Measurements from ENCODE around the gene ACRBP. TPM values are rescaled to one million over a fixed set of nuclear protein-coding genes. Genes with fewer than 3 reads are reported as not detected.

The ACRBP gene
- total and polyA plus RNA-seq, 7 donors, result 0.29 to 0.99 (median 0.82) TPM; not detected in 1

DNA sequence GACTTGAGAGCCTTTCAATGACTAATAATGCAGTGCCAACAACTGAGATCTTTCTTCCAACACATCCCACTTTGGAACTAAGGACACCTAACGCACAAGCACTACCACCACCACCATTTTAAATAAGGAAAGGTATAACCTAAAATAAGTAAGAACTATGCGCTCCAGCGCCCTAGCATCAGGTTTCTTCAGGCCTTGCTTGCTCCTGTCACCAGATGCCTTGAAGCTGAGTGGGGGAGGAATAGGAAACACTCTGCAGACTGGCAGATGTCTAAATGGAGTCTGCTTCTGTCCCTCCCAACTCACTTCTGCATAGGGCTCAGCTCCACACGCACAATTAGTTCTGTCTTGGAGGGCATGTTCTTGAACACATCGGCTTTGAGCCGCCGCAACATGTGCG, 55.1 kb downstream of the ACRBP start:
- Histone ChIP-seq H3K4me1 (no peaks in the 10 kb centered on the region), H3K36me3 (ENCODE audit: insufficient read depth in 1 of 2, low read depth in 1 of 2) (peaks cover 39 to 100% of the 10 kb centered on the region in 2 donors), H3K27me3 (ENCODE audit: insufficient read depth in 3 of 3, low read length in 2 of 3) (no peaks in the 10 kb centered on the region), H3K9me3 (no peaks in the 10 kb centered on the region), H3K4me3 (no peak overlapping the region), H3K27ac (no peak overlapping the region)
- 86 to 95% (median 91%) methylated on average over 8 of the region's 8 CpGs for WGBS, 3 donors
- DNase-seq (no peak), ATAC-seq (no peak)
- intact Hi-C loops (cut with DNase I), result no loop called here
- TF ChIP-seq CTCF (IDR thresholded peaks at IDR 0.05), result no peak

Other genes with a start within 250 kb of the ACRBP start
- under 1 TPM in 2 of 4 donors, not detected in 2; 0.28 to 0.29 TPM for gene CD27, start 202.5 kb downstream of the ACRBP start, total RNA-seq
- under 1 TPM in 1 of 3 donors, not detected in 2; 0.10 TPM for gene CD27, start 202.5 kb downstream of the ACRBP start, polyA plus RNA-seq
- gene TAPBPL, start 195.4 kb downstream of the ACRBP start, total RNA-seq, result 10 to 100 TPM in 1 of 4 donors, 1 to 10 TPM in 3; 6.4 to 11.3 (median 8.4) TPM
- 1 to 10 TPM; 4.6 to 8.4 (median 4.9) TPM for gene TAPBPL, start 195.4 kb downstream of the ACRBP start, polyA plus RNA-seq
- 1 to 10 TPM; 1.5 to 6.2 (median 3.2) TPM for gene VAMP1, start 176.8 kb downstream of the ACRBP start, total RNA-seq
- 10 to 100 TPM in 1 of 3 donors, 1 to 10 TPM in 2; 1.9 to 16.9 (median 2.1) TPM for gene VAMP1, start 176.8 kb downstream of the ACRBP start, polyA plus RNA-seq
- 100 to 1,000 TPM; 202 to 250 (median 227) TPM for gene MRPL51, start 154.2 kb downstream of the ACRBP start, total RNA-seq
- gene MRPL51, start 154.2 kb downstream of the ACRBP start, polyA plus RNA-seq, result 100 to 1,000 TPM; 153 to 217 (median 180) TPM
- gene NCAPD2, start 153.3 kb downstream of the ACRBP start, total RNA-seq, result 10 to 100 TPM; 10.1 to 13.4 (median 11.2) TPM
- 1 to 10 TPM; 3.9 to 9.5 (median 5.9) TPM for gene NCAPD2, start 153.3 kb downstream of the ACRBP start, polyA plus RNA-seq
- over 10,000 TPM in 2 of 4 donors, 1,000 to 10,000 TPM in 2; 7,136 to 10,782 (median 8,991) TPM for gene GAPDH, start 112.9 kb downstream of the ACRBP start, total RNA-seq
- over 10,000 TPM in 2 of 3 donors, 1,000 to 10,000 TPM in 1; 9,788 to 18,891 (median 16,487) TPM for gene GAPDH, start 112.9 kb downstream of the ACRBP start, polyA plus RNA-seq
- gene IFFO1, start 91.4 kb downstream of the ACRBP start, total RNA-seq, result 10 to 100 TPM; 12.6 to 26.3 (median 18.0) TPM
- gene IFFO1, start 91.4 kb downstream of the ACRBP start, polyA plus RNA-seq, result 1 to 10 TPM; 6.7 to 8.9 (median 8.3) TPM
- gene NOP2, start 79.1 kb downstream of the ACRBP start, total RNA-seq, result 10 to 100 TPM; 29.8 to 62.2 (median 52.9) TPM
- gene NOP2, start 79.1 kb downstream of the ACRBP start, polyA plus RNA-seq, result 10 to 100 TPM; 44.1 to 67.0 (median 66.4) TPM
- gene CHD4, start 40.1 kb downstream of the ACRBP start, total RNA-seq, result 100 to 1,000 TPM in 2 of 4 donors, 10 to 100 TPM in 2; 94.5 to 152 (median 112) TPM
- gene CHD4, start 40.1 kb downstream of the ACRBP start, polyA plus RNA-seq, result 10 to 100 TPM; 62.5 to 90.0 (median 78.5) TPM
- under 1 TPM; 0.30 to 0.60 (median 0.39) TPM for gene LPAR5, start 11.5 kb downstream of the ACRBP start, total RNA-seq
- under 1 TPM; 0.04 to 0.20 (median 0.05) TPM for gene LPAR5, start 11.5 kb downstream of the ACRBP start, polyA plus RNA-seq
- gene ING4, start 15.7 kb upstream of the ACRBP start, total RNA-seq, result 10 to 100 TPM; 12.7 to 29.6 (median 16.9) TPM
- gene ING4, start 15.7 kb upstream of the ACRBP start, polyA plus RNA-seq, result 10 to 100 TPM; 20.7 to 35.6 (median 25.7) TPM
- gene ZNF384, start 41.9 kb upstream of the ACRBP start, total RNA-seq, result 10 to 100 TPM; 25.4 to 37.9 (median 27.9) TPM
- gene ZNF384, start 41.9 kb upstream of the ACRBP start, polyA plus RNA-seq, result 10 to 100 TPM; 22.0 to 44.9 (median 23.8) TPM
- under 1 TPM in 3 of 4 donors, not detected in 1; 0.10 to 0.17 (median 0.15) TPM for gene PIANP, start 53.4 kb upstream of the ACRBP start, total RNA-seq
- gene PIANP, start 53.4 kb upstream of the ACRBP start, polyA plus RNA-seq, result under 1 TPM in 2 of 3 donors, not detected in 1; 0.17 to 0.21 TPM
- 10 to 100 TPM; 72.3 to 86.2 (median 77.1) TPM for gene COPS7A, start 76.6 kb upstream of the ACRBP start, total RNA-seq
- 100 to 1,000 TPM in 2 of 3 donors, 10 to 100 TPM in 1; 79.2 to 157 (median 104) TPM for gene COPS7A, start 76.6 kb upstream of the ACRBP start, polyA plus RNA-seq
- gene MLF2, start 105.7 kb upstream of the ACRBP start, total RNA-seq, result 100 to 1,000 TPM; 104 to 188 (median 132) TPM
- 100 to 1,000 TPM; 113 to 245 (median 176) TPM for gene MLF2, start 105.7 kb upstream of the ACRBP start, polyA plus RNA-seq
- gene PTMS, start 118.9 kb upstream of the ACRBP start, total RNA-seq, result 100 to 1,000 TPM in 1 of 4 donors, 10 to 100 TPM in 3; 69.0 to 104 (median 77.1) TPM
- 10 to 100 TPM; 65.4 to 93.7 (median 87.7) TPM for gene PTMS, start 118.9 kb upstream of the ACRBP start, polyA plus RNA-seq
- gene LAG3, start 125.1 kb upstream of the ACRBP start, total RNA-seq, result under 1 TPM in 2 of 4 donors, not detected in 2; 0.11 to 0.24 TPM
- gene LAG3, start 125.1 kb upstream of the ACRBP start, polyA plus RNA-seq, result under 1 TPM in 2 of 3 donors, not detected in 1; 0.05 to 0.06 TPM
- 1 to 10 TPM; 2.3 to 4.9 (median 4.0) TPM for gene CD4, start 142.1 kb upstream of the ACRBP start, total RNA-seq
- gene CD4, start 142.1 kb upstream of the ACRBP start, polyA plus RNA-seq, result 1 to 10 TPM in 1 of 3 donors, under 1 TPM in 2; 0.47 to 1.5 (median 0.91) TPM
- gene GPR162, start 174.4 kb upstream of the ACRBP start, total RNA-seq, result 1 to 10 TPM in 3 of 4 donors, under 1 TPM in 1; 0.50 to 2.8 (median 1.2) TPM
- 1 to 10 TPM in 1 of 3 donors, under 1 TPM in 2; 0.60 to 1.8 (median 0.61) TPM for gene GPR162, start 174.4 kb upstream of the ACRBP start, polyA plus RNA-seq
- gene P3H3, start 181.0 kb upstream of the ACRBP start, total RNA-seq, result 1 to 10 TPM; 1.3 to 4.2 (median 3.2) TPM
- 1 to 10 TPM in 2 of 3 donors, under 1 TPM in 1; 0.87 to 1.2 (median 1.1) TPM for gene P3H3, start 181.0 kb upstream of the ACRBP start, polyA plus RNA-seq
- gene GNB3, start 193.5 kb upstream of the ACRBP start, total RNA-seq, result under 1 TPM; 0.23 to 0.69 (median 0.33) TPM
- gene GNB3, start 193.5 kb upstream of the ACRBP start, polyA plus RNA-seq, result under 1 TPM; 0.13 to 0.60 (median 0.13) TPM
- gene CDCA3, start 203.9 kb upstream of the ACRBP start, total RNA-seq, result 1 to 10 TPM in 1 of 4 donors, under 1 TPM in 2, not detected in 1; 0.79 to 1.1 (median 0.92) TPM
- gene CDCA3, start 203.9 kb upstream of the ACRBP start, polyA plus RNA-seq, result 1 to 10 TPM in 1 of 3 donors, under 1 TPM in 2; 0.21 to 3.3 (median 0.56) TPM
- 100 to 1,000 TPM in 3 of 4 donors, 10 to 100 TPM in 1; 98.1 to 127 (median 112) TPM for gene USP5, start 204.7 kb upstream of the ACRBP start, total RNA-seq
- gene USP5, start 204.7 kb upstream of the ACRBP start, polyA plus RNA-seq, result 10 to 100 TPM; 43.1 to 85.1 (median 49.5) TPM
- gene TPI1, start 220.1 kb upstream of the ACRBP start, total RNA-seq, result 100 to 1,000 TPM; 537 to 822 (median 624) TPM
- gene TPI1, start 220.1 kb upstream of the ACRBP start, polyA plus RNA-seq, result 100 to 1,000 TPM; 588 to 952 (median 847) TPM
- 1 to 10 TPM; 2.4 to 4.5 (median 3.2) TPM for gene SPSB2, start 225.9 kb upstream of the ACRBP start, total RNA-seq
- gene SPSB2, start 225.9 kb upstream of the ACRBP start, polyA plus RNA-seq, result 10 to 100 TPM in 1 of 3 donors, 1 to 10 TPM in 2; 4.3 to 10.2 (median 6.7) TPM

Data from psoas muscle (tissue), 8 donors.